Neuronal stem cell (in vitro differentiated cells): ENCODE results near the gene PSMA7.
A peak's percentile ranks its signal among the peaks of the same experiment; 100 is the strongest.

ENCODE experiments used
- DNase-seq: peaks from one replicate; pipeline ENCODE4 v3.0.0-alpha.2; 2013; ENCODE audit warnings: low spot score
- H2AFZ ChIP-seq: one replicate; pipeline ENCODE4 v1.6.1; 2013; ENCODE audit warnings: mild to moderate bottlenecking, low read length, inconsistent platforms
- H2AK5ac ChIP-seq: 2 replicates; pipeline ENCODE4 v1.6.1; 2013; ENCODE audit warnings: low read depth, mild to moderate bottlenecking, inconsistent platforms, low read length, moderate library complexity, mixed read lengths
- H2BK120ac ChIP-seq: 2 replicates; pipeline ENCODE4 v1.6.1; 2013; ENCODE audit warnings: low read depth, mild to moderate bottlenecking, inconsistent platforms, low read length, moderate library complexity, mixed read lengths
- H2BK12ac ChIP-seq: one replicate; pipeline ENCODE4 v1.6.1; 2013; ENCODE audit warnings: low read length, inconsistent platforms
- H2BK15ac ChIP-seq: 2 replicates; pipeline ENCODE4 v1.6.1; 2013; ENCODE audit warnings: mild to moderate bottlenecking, low read length, inconsistent platforms, mixed read lengths
- H2BK5ac ChIP-seq: one replicate; pipeline ENCODE4 v1.6.1; 2013; ENCODE audit warnings: inconsistent platforms, mild to moderate bottlenecking, low read length, moderate library complexity
- H3K14ac ChIP-seq: one replicate; pipeline ENCODE4 v1.6.1; 2013; ENCODE audit warnings: low read length, inconsistent platforms
- H3K18ac ChIP-seq: 2 replicates; pipeline ENCODE4 v1.6.1; 2013; ENCODE audit warnings: low read length, inconsistent platforms
- H3K23ac ChIP-seq: 2 replicates; pipeline ENCODE4 v1.6.1; 2013; ENCODE audit warnings: low read depth, mild to moderate bottlenecking, mixed read lengths, low read length, inconsistent platforms; ENCODE audit not compliant: poor library complexity
- H3K27ac ChIP-seq: replicated peaks from 3 replicates; pipeline ENCODE4 v1.5.1; 2013; ENCODE audit warnings: low read length, inconsistent platforms
- H3K27me3 ChIP-seq, 3 experiments: 2 replicates each; pipeline ENCODE4 v1.6.1; 2013; ENCODE audit warnings: low read length in 3 of 3, mild to moderate bottlenecking in 2 of 3, inconsistent platforms in 1 of 3, low read depth in 1 of 3, mixed read lengths in 1 of 3, moderate library complexity in 1 of 3; ENCODE audit not compliant: control insufficient read depth in 3 of 3, insufficient read depth in 3 of 3
- H3K36me3 ChIP-seq, 2 donors: replicated peaks in 1 of 2; 2 replicates each; pipeline ENCODE4 v1.6.1; 2013; ENCODE audit warnings: low read length in 2 of 2; ENCODE audit not compliant: control insufficient read depth in 2 of 2, insufficient read depth in 2 of 2
- H3K4ac ChIP-seq: 2 replicates; pipeline ENCODE4 v1.6.1; 2013; ENCODE audit warnings: inconsistent platforms, mild to moderate bottlenecking, low read length, moderate library complexity
- H3K4me1 ChIP-seq, 2 donors: 1 replicate in 1 of 2; 2 replicates in 1 of 2; pipeline ENCODE4 v1.6.1; 2013; ENCODE audit warnings: low read length in 2 of 2, low read depth in 1 of 2; ENCODE audit not compliant: control insufficient read depth in 2 of 2, insufficient read depth in 1 of 2
- H3K4me2 ChIP-seq: one replicate; pipeline ENCODE4 v1.6.1; 2013; ENCODE audit warnings: mild to moderate bottlenecking, low read length, inconsistent platforms; ENCODE audit not compliant: insufficient read depth, poor library complexity, severe bottlenecking
- H3K4me3 ChIP-seq, 2 donors: 2 replicates each; pipeline ENCODE4 v1.5.1; 2013; ENCODE audit warnings: low read length in 2 of 2, mild to moderate bottlenecking in 2 of 2, inconsistent platforms in 1 of 2, moderate library complexity in 1 of 2
- H3K79me1 ChIP-seq: one replicate; pipeline ENCODE4 v1.6.1; 2013; ENCODE audit warnings: low read depth, mild to moderate bottlenecking, inconsistent platforms, low read length, moderate library complexity
- H3K9ac ChIP-seq: one replicate; pipeline ENCODE4 v1.6.1; 2013; ENCODE audit warnings: mild to moderate bottlenecking, low read depth, low read length, inconsistent platforms; ENCODE audit not compliant: poor library complexity
- H3K9me3 ChIP-seq, 2 donors: replicated peaks in 1 of 2; 2 replicates each; pipeline versions ENCODE3 to v1.6.1; 2013; ENCODE audit warnings: low read length in 2 of 2, mild to moderate bottlenecking in 2 of 2, inconsistent platforms in 1 of 2, low read depth in 1 of 2, mixed read lengths in 1 of 2, moderate library complexity in 1 of 2; ENCODE audit not compliant: control insufficient read depth in 2 of 2, insufficient read depth in 1 of 2
- H4K8ac ChIP-seq: one replicate; pipeline ENCODE4 v1.6.1; 2013; ENCODE audit warnings: low read depth, mild to moderate bottlenecking, inconsistent platforms, low read length, moderate library complexity
- H4K91ac ChIP-seq: one replicate; pipeline ENCODE4 v1.6.1; 2013; ENCODE audit warnings: low read length, low read depth, mild to moderate bottlenecking, inconsistent platforms; ENCODE audit not compliant: poor library complexity
- WGBS, 2 donors: extraction: QIAGEN DNeasy Blood & Tissue Kit; methylation state at CpG; one replicate each; pipeline ENCODE4 v1.1.7; 2013; ENCODE audit warnings: missing lambda C conversion rate in 2 of 2, mixed read lengths in 1 of 2; ENCODE audit not compliant: insufficient read length in 2 of 2, insufficient replicate concordance in 1 of 2; ENCODE audit errors: extremely low coverage in 2 of 2; 5-methylcytosine and 5-hydroxymethylcytosine counted together

The PSMA7 gene

DNA sequence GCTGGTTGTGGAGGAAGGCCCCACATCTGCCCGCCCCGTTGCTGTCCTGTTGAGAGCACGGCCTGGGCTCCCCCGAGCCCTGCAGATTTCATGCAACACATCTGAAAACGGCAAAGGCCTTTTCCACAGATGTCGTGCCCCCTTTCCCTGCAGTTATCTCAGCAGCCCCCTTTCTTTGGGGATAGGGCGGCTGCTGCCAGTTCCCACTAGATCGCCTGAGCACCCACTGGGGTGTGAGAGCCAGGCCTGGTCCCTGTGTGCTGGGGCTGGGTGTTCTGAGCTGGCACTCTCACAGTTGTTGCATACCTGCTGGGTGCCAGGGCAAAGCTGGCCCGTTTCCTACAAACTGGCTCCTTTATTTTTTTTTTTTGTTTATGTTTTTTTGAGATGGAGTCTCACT, 27.3 kb upstream of the PSMA7 start:
- H3K4me3 ChIP-seq, result no peak overlapping the region
- no peak for DNase-seq
- no CpG with 5 or more reads among the region's 9 CpGs for WGBS, 2 donors

DNA sequence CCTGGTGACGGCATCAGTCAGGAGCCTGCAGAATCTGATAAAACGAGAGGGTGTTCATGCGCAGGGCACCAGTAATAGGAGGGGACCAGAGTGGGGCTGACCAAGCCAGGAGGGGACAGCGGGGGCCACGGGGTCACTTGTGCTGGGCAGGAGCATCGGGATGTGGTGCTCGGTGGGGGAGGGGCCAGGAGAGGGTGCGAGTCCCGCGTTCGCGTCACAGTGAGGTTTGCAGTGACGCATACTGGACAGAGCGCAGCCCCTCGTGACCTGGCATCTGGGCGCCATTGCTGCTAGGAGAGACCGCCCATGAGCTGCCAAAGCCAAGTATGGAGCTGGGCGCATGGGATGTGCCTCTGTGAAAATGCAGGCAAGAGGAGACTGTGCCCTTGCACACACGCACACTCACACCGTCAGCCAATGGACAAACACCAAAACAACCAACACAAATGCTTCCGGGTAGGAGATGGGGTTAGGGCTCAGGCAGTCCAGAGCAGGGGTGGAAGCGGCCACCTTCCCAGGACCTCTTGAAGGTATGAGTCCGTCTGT, 25.8 kb upstream of the PSMA7 start:
- no peaks in the 10 kb centered on the region for H3K4me1 ChIP-seq
- no peak overlapping the region for H2BK120ac ChIP-seq
- peaks cover 9% of the 10 kb centered on the region for H3K79me1 ChIP-seq
- H3K9me3 ChIP-seq, result no peaks in the 10 kb centered on the region
- H3K9ac ChIP-seq, result no peak overlapping the region
- no peak overlapping the region for H2AFZ ChIP-seq
- H3K14ac ChIP-seq, result no peak overlapping the region
- peaks cover 43 to 73% of the 10 kb centered on the region in 2 donors for H3K36me3 ChIP-seq
- no peak overlapping the region for H2BK15ac ChIP-seq
- H2BK12ac ChIP-seq, result no peak overlapping the region
- no CpG with 5 or more reads among the region's 23 CpGs for WGBS, 2 donors
- H2AK5ac ChIP-seq, result no peak overlapping the region
- H3K4ac ChIP-seq, result no peak overlapping the region
- no peak for DNase-seq
- peak overlapping the region; percentile 19 for H4K8ac ChIP-seq
- no peaks in the 10 kb centered on the region for H3K27me3 ChIP-seq
- peak overlapping the region in 1 of 2 donors; percentile 48 for H3K4me3 ChIP-seq
- no peak overlapping the region for H3K18ac ChIP-seq
- H3K27ac ChIP-seq, result no peak overlapping the region
- peak overlapping the region; percentile 22 for H3K23ac ChIP-seq
- H4K91ac ChIP-seq, result no peak overlapping the region
- H2BK5ac ChIP-seq, result no peak overlapping the region
- peak overlapping the region; percentile 14 for H3K4me2 ChIP-seq

More for the DNA sequence above, 27.3 kb upstream of the PSMA7 start:
- Histone ChIP-seq H3K9me3 (no peaks in the 10 kb centered on the region), H3K36me3 (peaks cover 38 to 73% of the 10 kb centered on the region in 2 donors), H3K4me2 (no peak overlapping the region), H2BK120ac (no peak overlapping the region), H2AFZ (no peak overlapping the region), H3K18ac (no peak overlapping the region), H3K9ac (no peak overlapping the region), H3K23ac (no peak overlapping the region), H2BK12ac (peak overlapping the region; percentile 4), H3K4me1 (no peaks in the 10 kb centered on the region), H4K91ac (no peak overlapping the region), H3K27me3 (no peaks in the 10 kb centered on the region), H3K4ac (no peak overlapping the region), H2AK5ac (no peak overlapping the region), H3K14ac (no peak overlapping the region), H2BK5ac (no peak overlapping the region), H2BK15ac (no peak overlapping the region), H4K8ac (no peak overlapping the region), H3K27ac (no peak overlapping the region), H3K79me1 (peaks cover 7% of the 10 kb centered on the region)

DNA sequence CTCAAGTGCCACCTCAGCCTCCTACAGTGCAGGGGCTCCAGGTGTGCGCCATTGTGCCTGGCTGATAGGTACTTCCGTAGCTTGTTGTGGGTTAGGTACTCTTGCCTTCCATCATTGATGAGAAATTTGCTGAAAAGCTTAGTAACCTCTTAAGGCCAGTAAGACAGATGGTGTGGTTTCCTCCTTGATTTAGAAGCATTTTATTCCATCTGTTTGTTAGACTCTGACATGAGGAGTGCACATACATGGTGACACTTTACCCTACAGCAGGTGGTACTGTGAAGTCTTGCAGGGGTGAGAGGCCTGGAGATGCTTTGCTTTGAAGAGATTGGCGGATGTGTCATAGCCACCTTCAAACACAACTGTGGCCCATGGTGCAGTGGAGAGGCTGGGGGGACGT, 24.9 kb upstream of the PSMA7 start:
- no peak overlapping the region for H3K14ac ChIP-seq
- no peak overlapping the region for H2BK5ac ChIP-seq
- H2BK12ac ChIP-seq, result no peak overlapping the region
- no peak overlapping the region for H2BK120ac ChIP-seq
- no peak overlapping the region for H3K4me3 ChIP-seq
- no peaks in the 10 kb centered on the region for H3K4me1 ChIP-seq
- H3K9me3 ChIP-seq, result no peaks in the 10 kb centered on the region
- WGBS, 2 donors, result no CpG with 5 or more reads among the region's 4 CpGs
- H2AFZ ChIP-seq, result no peak overlapping the region
- no peak overlapping the region for H2AK5ac ChIP-seq
- H3K27ac ChIP-seq, result no peak overlapping the region
- no peak overlapping the region for H3K4me2 ChIP-seq
- no peak overlapping the region for H3K23ac ChIP-seq
- H3K9ac ChIP-seq, result no peak overlapping the region
- no peak for DNase-seq
- no peaks in the 10 kb centered on the region for H3K27me3 ChIP-seq
- no peak overlapping the region for H2BK15ac ChIP-seq
- no peak overlapping the region for H3K18ac ChIP-seq
- peaks cover 14% of the 10 kb centered on the region for H3K79me1 ChIP-seq
- peaks cover 48 to 76% of the 10 kb centered on the region in 2 donors for H3K36me3 ChIP-seq
- no peak overlapping the region for H4K91ac ChIP-seq
- no peak overlapping the region for H4K8ac ChIP-seq
- H3K4ac ChIP-seq, result no peak overlapping the region

DNA sequence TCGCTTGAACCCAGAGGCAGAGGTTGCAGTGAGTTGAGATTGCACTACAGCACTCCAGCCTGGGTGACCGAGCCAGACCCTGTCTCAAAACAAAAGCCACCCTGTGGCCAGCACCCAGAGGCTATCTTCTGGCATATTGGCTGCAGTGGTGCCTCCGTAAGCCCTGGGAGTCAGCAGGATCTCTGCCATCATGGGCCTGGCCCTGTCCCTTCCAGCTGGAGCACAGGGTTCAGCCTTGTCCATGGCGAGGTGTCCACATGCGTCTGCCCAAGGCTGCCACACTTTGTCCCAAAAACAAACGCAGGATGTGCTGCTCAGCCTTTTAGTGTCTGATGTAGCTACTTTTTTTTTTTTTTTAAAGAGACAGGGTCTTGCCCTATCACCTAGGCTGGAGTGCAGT, 24.3 kb upstream of the PSMA7 start:
- Histone ChIP-seq H4K91ac (no peak overlapping the region), H2BK15ac (no peak overlapping the region), H2BK120ac (no peak overlapping the region), H2BK5ac (no peak overlapping the region), H3K14ac (no peak overlapping the region), H3K27me3 (no peaks in the 10 kb centered on the region), H3K4me1 (no peaks in the 10 kb centered on the region), H2AFZ (no peak overlapping the region), H4K8ac (no peak overlapping the region), H3K4ac (no peak overlapping the region), H3K4me3 (peak overlapping the region in 1 of 2 donors; percentile 47), H3K9ac (no peak overlapping the region), H3K9me3 (no peaks in the 10 kb centered on the region), H3K23ac (no peak overlapping the region), H3K36me3 (peaks cover 53 to 76% of the 10 kb centered on the region in 2 donors), H3K79me1 (peaks cover 14% of the 10 kb centered on the region), H3K27ac (no peak overlapping the region), H2BK12ac (no peak overlapping the region), H3K18ac (no peak overlapping the region), H3K4me2 (no peak overlapping the region), H2AK5ac (no peak overlapping the region)
- DNase-seq, result no peak
- WGBS, 2 donors, result no CpG with 5 or more reads among the region's 6 CpGs
